Measurements from ENCODE around the gene COL27A1. TPM values are rescaled to one million over a fixed set of nuclear protein-coding genes. Genes with fewer than 3 reads are reported as not detected.

The COL27A1 gene
- total and polyA plus RNA-seq, 2 experiments from 2014 or later: 44.6 to 47.0 TPM

DNA sequence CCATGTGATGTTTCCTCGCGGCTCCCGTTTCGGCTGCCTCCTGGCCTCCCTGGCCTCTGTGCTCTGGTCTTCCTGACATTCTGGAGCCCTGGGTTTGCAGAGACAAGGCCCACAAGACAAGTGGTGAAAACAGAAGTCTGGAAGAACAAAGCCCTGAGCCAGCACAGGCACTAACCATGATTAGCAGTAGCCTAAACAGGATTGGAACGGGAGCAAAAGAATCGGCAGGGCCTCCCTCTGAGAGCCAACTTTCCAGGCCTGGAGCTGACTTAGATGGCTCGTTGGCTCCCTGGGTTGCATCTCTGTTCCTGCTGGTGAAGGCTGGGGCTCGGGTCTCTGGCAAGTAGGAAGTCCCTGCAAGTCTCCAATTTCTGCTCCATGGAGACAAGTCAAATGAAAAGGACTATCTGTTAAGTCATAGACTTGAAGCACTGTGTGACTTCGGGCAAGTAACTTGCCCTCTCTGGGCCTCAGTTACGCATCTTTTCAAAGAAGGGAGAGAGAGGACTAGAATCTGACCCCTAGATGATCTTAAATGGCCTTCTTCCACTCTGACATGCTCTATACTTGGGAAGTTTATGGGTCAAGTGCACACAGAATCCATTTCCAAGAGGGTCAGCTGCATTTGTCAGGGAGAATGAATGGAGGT lies 3.3 kb downstream of the COL27A1 start:
- peak overlapping the region; percentile 42 for H3K27ac ChIP-seq
- H3K9me2 ChIP-seq (replicated peaks; ENCODE audit: insufficient read depth): no peaks in the 10 kb centered on the region
- H3K79me2 ChIP-seq: peaks cover 72% of the 10 kb centered on the region
- no peaks in the 10 kb centered on the region for H3K36me3 ChIP-seq (replicated peaks; ENCODE audit: insufficient read depth, low read depth)
- H2AFZ ChIP-seq: no peak overlapping the region
- H4K20me1 ChIP-seq (ENCODE audit: insufficient read depth, poor library complexity, severe bottlenecking): peaks cover 14% of the 10 kb centered on the region
- H3K27me3 ChIP-seq: no peaks in the 10 kb centered on the region
- peak overlapping the region; percentile 88 for H3K4me2 ChIP-seq
- H3K4me3 ChIP-seq: no peak overlapping the region
- 80% methylated on average over 10 of the region's 10 CpGs for WGBS (ENCODE audit: low lambda C conversion rate, missing lambda C conversion rate)
- peaks cover 63% of the 10 kb centered on the region for H3K4me1 ChIP-seq (ENCODE audit: insufficient read depth)
- TF ChIP-seq EZH2 (IDR thresholded peaks at IDR 0.05; ENCODE audit: borderline replicate concordance): no peak
- no peak for TF ChIP-seq EZH2phosphoT487 (IDR thresholded peaks at IDR 0.05; ENCODE audit: low read depth, severe bottlenecking, unreplicated experiment)
- TF ChIP-seq, protein P1, sequence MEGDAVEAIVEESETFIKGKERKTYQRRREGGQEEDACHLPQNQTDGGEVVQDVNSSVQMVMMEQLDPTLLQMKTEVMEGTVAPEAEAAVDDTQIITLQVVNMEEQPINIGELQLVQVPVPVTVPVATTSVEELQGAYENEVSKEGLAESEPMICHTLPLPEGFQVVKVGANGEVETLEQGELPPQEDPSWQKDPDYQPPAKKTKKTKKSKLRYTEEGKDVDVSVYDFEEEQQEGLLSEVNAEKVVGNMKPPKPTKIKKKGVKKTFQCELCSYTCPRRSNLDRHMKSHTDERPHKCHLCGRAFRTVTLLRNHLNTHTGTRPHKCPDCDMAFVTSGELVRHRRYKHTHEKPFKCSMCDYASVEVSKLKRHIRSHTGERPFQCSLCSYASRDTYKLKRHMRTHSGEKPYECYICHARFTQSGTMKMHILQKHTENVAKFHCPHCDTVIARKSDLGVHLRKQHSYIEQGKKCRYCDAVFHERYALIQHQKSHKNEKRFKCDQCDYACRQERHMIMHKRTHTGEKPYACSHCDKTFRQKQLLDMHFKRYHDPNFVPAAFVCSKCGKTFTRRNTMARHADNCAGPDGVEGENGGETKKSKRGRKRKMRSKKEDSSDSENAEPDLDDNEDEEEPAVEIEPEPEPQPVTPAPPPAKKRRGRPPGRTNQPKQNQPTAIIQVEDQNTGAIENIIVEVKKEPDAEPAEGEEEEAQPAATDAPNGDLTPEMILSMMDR (IDR thresholded peaks at IDR 0.05; ENCODE audit: poor library complexity): no peak
- DNase-seq (ENCODE audit: low spot score): no peak
- H3K9me3 ChIP-seq (ENCODE audit: low read depth): no peaks in the 10 kb centered on the region

DNA sequence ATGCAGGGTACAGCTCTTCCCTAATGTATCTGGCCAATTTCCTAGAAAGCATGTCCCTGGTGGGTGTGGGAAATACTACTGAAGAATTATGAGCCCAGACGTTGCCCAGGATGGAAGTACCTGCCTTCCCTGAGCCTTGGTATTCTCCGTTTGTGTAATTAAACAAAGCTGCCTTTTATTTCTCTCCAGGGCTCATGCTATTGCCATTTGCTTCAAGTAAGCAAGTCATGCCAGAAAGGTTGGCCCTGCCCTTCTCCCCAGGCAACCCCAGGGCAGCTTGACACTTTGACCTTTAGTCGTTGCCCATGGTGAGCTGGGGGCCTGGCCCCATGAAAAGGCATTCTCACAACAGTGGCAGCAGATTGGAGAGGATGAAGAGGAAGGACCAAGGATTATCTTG lies 4.4 kb downstream of the COL27A1 start:
- WGBS (ENCODE audit: low lambda C conversion rate, missing lambda C conversion rate): 25% methylated on average over 3 of the region's 3 CpGs
- Histone ChIP-seq H3K9me2 (replicated peaks; ENCODE audit: insufficient read depth) (no peaks in the 10 kb centered on the region), H3K36me3 (replicated peaks; ENCODE audit: insufficient read depth, low read depth) (no peaks in the 10 kb centered on the region), H3K4me2 (no peak overlapping the region), H3K27ac (peak overlapping the region; percentile 42), H2AFZ (no peak overlapping the region), H3K79me2 (peaks cover 73% of the 10 kb centered on the region), H3K4me1 (ENCODE audit: insufficient read depth) (peaks cover 67% of the 10 kb centered on the region), H3K9me3 (ENCODE audit: low read depth) (no peaks in the 10 kb centered on the region), H3K27me3 (no peaks in the 10 kb centered on the region), H4K20me1 (ENCODE audit: insufficient read depth, poor library complexity, severe bottlenecking) (peaks cover 14% of the 10 kb centered on the region), H3K4me3 (no peak overlapping the region)
- TF ChIP-seq, protein P1 (IDR thresholded peaks at IDR 0.05; ENCODE audit: poor library complexity): no peak
- no peak for TF ChIP-seq EZH2phosphoT487 (IDR thresholded peaks at IDR 0.05; ENCODE audit: low read depth, severe bottlenecking, unreplicated experiment)
- no peak for TF ChIP-seq EZH2 (IDR thresholded peaks at IDR 0.05; ENCODE audit: borderline replicate concordance)
- DNase-seq (ENCODE audit: low spot score): no peak

DNA sequence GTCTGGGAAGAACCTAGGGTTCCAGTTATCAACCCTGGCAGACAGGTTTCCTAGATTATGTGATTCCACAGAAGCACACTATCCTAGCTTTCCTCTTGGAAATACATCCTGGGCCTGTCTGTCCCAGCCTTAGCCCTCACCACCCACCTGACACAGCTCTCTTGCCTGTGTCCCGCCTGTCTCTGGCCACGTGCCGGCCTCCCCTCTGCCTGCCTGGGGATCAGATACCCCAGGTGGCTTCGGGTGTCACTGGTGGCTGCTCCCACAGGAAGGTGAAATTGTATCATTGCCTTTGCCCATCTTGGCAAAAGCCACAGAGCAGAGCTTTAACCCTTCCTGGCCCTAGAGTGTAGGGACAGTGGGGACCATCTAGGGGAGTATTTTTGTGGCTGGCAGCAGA lies 6.2 kb downstream of the COL27A1 start:
- Histone ChIP-seq H3K36me3 (replicated peaks; ENCODE audit: insufficient read depth, low read depth) (no peaks in the 10 kb centered on the region), H3K9me2 (replicated peaks; ENCODE audit: insufficient read depth) (no peaks in the 10 kb centered on the region), H3K27ac (no peak overlapping the region), H4K20me1 (ENCODE audit: insufficient read depth, poor library complexity, severe bottlenecking) (peaks cover 14% of the 10 kb centered on the region), H3K4me2 (no peak overlapping the region), H3K27me3 (no peaks in the 10 kb centered on the region), H2AFZ (no peak overlapping the region), H3K4me3 (no peak overlapping the region), H3K9me3 (ENCODE audit: low read depth) (no peaks in the 10 kb centered on the region), H3K4me1 (ENCODE audit: insufficient read depth) (peaks cover 63% of the 10 kb centered on the region), H3K79me2 (peaks cover 76% of the 10 kb centered on the region)
- DNase-seq (ENCODE audit: low spot score): no peak
- WGBS (ENCODE audit: low lambda C conversion rate, missing lambda C conversion rate): 80% methylated on average over 4 of the region's 4 CpGs
- TF ChIP-seq, protein P1 (IDR thresholded peaks at IDR 0.05; ENCODE audit: poor library complexity): no peak
- TF ChIP-seq EZH2phosphoT487 (IDR thresholded peaks at IDR 0.05; ENCODE audit: low read depth, severe bottlenecking, unreplicated experiment): no peak
- no peak for TF ChIP-seq EZH2 (IDR thresholded peaks at IDR 0.05; ENCODE audit: borderline replicate concordance)
